ENCODE data around the gene ELL2. TPM values are rescaled to one million over a fixed set of nuclear protein-coding genes. Genes with fewer than 3 reads are reported as not detected.

The ELL2 gene
- total and polyA plus RNA-seq, 9 of the 15 experiments (the other 6 are each of a cell fraction or from before 2014, with no cell fraction given), result 4.3 to 18.3 (median 14.5) TPM

- 0 out of 2 replicates have a peak, but pooled peaks have one; percentile 35 for TF ChIP-seq CUX1 (CRISPR knock-in tag; IDR thresholded peaks at IDR 0.05)
- TF ChIP-seq HMG20B (CRISPR knock-in tag; IDR thresholded peaks at IDR 0.05), result no peak
- 0 out of 4 replicates have a peak, but pooled peaks of 1 of the 2 experiments have one; percentile 37 for TF ChIP-seq HDAC1 (IDR thresholded peaks at IDR 0.05)
- TF ChIP-seq ZNF395 (CRISPR knock-in tag; IDR thresholded peaks at IDR 0.05), result peak; percentile 13; the same call in 1 of the 2 replicates
- no peak for TF ChIP-seq ZNF695 (CRISPR knock-in tag; IDR thresholded peaks at IDR 0.05)
- TF ChIP-seq ARID2 (IDR thresholded peaks at IDR 0.05), result peak; percentile 56; the same call in 1 of the 2 replicates
- peak; percentile 64 for TF ChIP-seq ZFX (CRISPR knock-in tag; IDR thresholded peaks at IDR 0.05)
- TF ChIP-seq, protein P1, sequence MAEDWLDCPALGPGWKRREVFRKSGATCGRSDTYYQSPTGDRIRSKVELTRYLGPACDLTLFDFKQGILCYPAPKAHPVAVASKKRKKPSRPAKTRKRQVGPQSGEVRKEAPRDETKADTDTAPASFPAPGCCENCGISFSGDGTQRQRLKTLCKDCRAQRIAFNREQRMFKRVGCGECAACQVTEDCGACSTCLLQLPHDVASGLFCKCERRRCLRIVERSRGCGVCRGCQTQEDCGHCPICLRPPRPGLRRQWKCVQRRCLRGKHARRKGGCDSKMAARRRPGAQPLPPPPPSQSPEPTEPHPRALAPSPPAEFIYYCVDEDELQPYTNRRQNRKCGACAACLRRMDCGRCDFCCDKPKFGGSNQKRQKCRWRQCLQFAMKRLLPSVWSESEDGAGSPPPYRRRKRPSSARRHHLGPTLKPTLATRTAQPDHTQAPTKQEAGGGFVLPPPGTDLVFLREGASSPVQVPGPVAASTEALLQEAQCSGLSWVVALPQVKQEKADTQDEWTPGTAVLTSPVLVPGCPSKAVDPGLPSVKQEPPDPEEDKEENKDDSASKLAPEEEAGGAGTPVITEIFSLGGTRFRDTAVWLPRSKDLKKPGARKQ (CRISPR knock-in tag; IDR thresholded peaks at IDR 0.05), result 0 out of 2 replicates have a peak, but pooled peaks have one; percentile 21
- TF ChIP-seq TRIM28 (IDR thresholded peaks at IDR 0.05), result no peak
- TF ChIP-seq CXXC5 (CRISPR knock-in tag; IDR thresholded peaks at IDR 0.05), result peak; percentile 39; the same call in 1 of the 2 replicates
- no peak for TF ChIP-seq KAT8 (IDR thresholded peaks at IDR 0.05; ENCODE audit: low read depth)
- TF ChIP-seq RCOR1 (IDR thresholded peaks at IDR 0.05; ENCODE audit: borderline replicate concordance in 1 of 2, low read depth in 2 of 2, low read length in 2 of 2), result peak in 1 of 2 experiments; percentile 76; a peak in 2 of 4 replicates
- no peak for TF ChIP-seq LARP7 (IDR thresholded peaks at IDR 0.05)
- TF ChIP-seq MEIS2 (IDR thresholded peaks at IDR 0.05; ENCODE audit: partially characterized antibody), result peak; percentile 11
- TF ChIP-seq NRF1 (conservative IDR thresholded peaks at IDR 0.05 in 1 of 2, IDR thresholded peaks at IDR 0.05 in 1 of 2), result no peak
- TF ChIP-seq, protein P2, sequence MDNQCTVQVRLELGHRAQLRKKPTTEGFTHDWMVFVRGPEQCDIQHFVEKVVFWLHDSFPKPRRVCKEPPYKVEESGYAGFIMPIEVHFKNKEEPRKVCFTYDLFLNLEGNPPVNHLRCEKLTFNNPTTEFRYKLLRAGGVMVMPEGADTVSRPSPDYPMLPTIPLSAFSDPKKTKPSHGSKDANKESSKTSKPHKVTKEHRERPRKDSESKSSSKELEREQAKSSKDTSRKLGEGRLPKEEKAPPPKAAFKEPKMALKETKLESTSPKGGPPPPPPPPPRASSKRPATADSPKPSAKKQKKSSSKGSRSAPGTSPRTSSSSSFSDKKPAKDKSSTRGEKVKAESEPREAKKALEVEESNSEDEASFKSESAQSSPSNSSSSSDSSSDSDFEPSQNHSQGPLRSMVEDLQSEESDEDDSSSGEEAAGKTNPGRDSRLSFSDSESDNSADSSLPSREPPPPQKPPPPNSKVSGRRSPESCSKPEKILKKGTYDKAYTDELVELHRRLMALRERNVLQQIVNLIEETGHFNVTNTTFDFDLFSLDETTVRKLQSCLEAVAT (IDR thresholded peaks at IDR 0.05), result peak in 1 of 2 experiments; percentile 58; a peak in 1 of 4 replicates
- no peak for TF ChIP-seq HEY1 (CRISPR knock-in tag; IDR thresholded peaks at IDR 0.05; ENCODE audit: borderline replicate concordance)
- 0 out of 2 replicates have a peak, but pooled peaks have one; percentile 32 for TF ChIP-seq RBFOX2 (IDR thresholded peaks at IDR 0.05; ENCODE audit: low read depth, low read length)
Measured at GRCh38 chr5:95842854-95843544, 118.7 kb downstream of the ELL2 start (continued).

Data from K562 (cell line).